PC-3 (cell line): ENCODE data around the gene CNIH3.

Source experiments
- CTCF ChIP-seq: fragments of 300-600 bp; sonication (generic); conservative IDR thresholded peaks from 2 replicates; pipeline ENCODE4 v1.5.1; 2017; ENCODE audit warnings: antibody characterized with exemption, low read depth, mild to moderate bottlenecking, low read length
- EZH2 ChIP-seq: fragments of 300-600 bp; sonication (generic); IDR thresholded peaks from one replicate; pipeline ENCODE4 v1.6.1; 2017; ENCODE audit warnings: antibody characterized with exemption, mild to moderate bottlenecking, low read length; ENCODE audit not compliant: unreplicated experiment

DNA sequence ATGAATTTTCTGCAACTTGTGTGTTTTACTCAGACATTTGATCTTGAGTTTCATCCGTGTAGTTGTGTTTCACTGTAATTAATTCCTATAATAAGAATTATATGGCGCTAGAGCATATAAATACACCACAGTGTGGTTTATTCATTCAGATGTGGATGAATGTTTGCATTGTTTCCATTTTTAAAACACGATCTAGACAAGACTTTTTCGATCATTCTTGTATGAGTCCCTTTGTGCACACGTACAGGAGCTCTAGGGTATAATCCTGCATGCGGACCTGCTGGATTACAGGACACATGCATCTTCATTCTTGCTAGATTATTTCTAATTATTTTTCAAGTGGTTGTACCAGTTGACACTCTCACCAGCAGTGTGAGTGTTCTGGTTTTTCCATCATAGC lies 46.8 kb upstream of the CNIH3 start:
- no peak for TF ChIP-seq EZH2
- TF ChIP-seq CTCF = no peak
